Thoracic aorta (tissue), 2 donors: ENCODE measurements around the gene RABGGTB. TPM values are rescaled to one million over a fixed set of nuclear protein-coding genes. Genes with fewer than 3 reads are reported as not detected.

Experiments used
- ATAC-seq: fragments of 150-250 bp; one replicate; pipeline ENCODE4 v1.8.0; 2017; ENCODE audit warnings: low read depth; ENCODE audit not compliant: insufficient number of reproducible peaks, low FRiP score
- DNase-seq: peaks from one replicate; pipeline ENCODE4 v3.0.0-alpha.2; 2020; ENCODE audit warnings: low spot score
- H3K27ac ChIP-seq, 2 donors: fragments of 200-600 bp; sonication (generic); 1 replicate in 1 of 2; 2 replicates in 1 of 2; pipeline ENCODE4 v1.5.1; 2016; ENCODE audit warnings: mild to moderate bottlenecking in 2 of 2, moderate library complexity in 2 of 2
- H3K27me3 ChIP-seq: fragments of 200-600 bp; sonication (generic); replicated peaks from 2 replicates; pipeline ENCODE4 v1.6.0; 2016; ENCODE audit warnings: mild to moderate bottlenecking; ENCODE audit not compliant: insufficient read depth
- H3K36me3 ChIP-seq: fragments of 200-600 bp; sonication (generic); one replicate; pipeline ENCODE4 v1.5.1; 2016
- H3K4me1 ChIP-seq, 2 donors: fragments of 200-600 bp; sonication (generic); 1 replicate in 1 of 2; 2 replicates in 1 of 2; pipeline versions ENCODE4 v1.5.1 to v1.6.0; 2016; ENCODE audit warnings: low read depth in 2 of 2, mild to moderate bottlenecking in 1 of 2; ENCODE audit not compliant: control insufficient read depth in 1 of 2
- H3K4me3 ChIP-seq: fragments of 200-600 bp; sonication (generic); 2 replicates; pipeline ENCODE4 v1.5.1; 2016; ENCODE audit warnings: mild to moderate bottlenecking
- H3K9me3 ChIP-seq: fragments of 200-600 bp; sonication (generic); 2 replicates; pipeline ENCODE4 v1.5.1; 2016
- CTCF ChIP-seq: fragments of 200-600 bp; sonication (generic); IDR thresholded peaks from one replicate; pipeline ENCODE4 v1.5.1; 2019; ENCODE audit warnings: antibody characterized with exemption
- total RNA-seq, 2 donors: library from RNA; depleted of rRNA; stranded (reverse); fragments of >200 nt; gene quantifications; one replicate each; pipeline versions ENCODE4 v1.1.0 to v1.2.3, GENCODE V29; 2016

The RABGGTB gene
- total RNA-seq, 2 donors from 2014 or later, result 47.9 to 88.3 TPM

DNA sequence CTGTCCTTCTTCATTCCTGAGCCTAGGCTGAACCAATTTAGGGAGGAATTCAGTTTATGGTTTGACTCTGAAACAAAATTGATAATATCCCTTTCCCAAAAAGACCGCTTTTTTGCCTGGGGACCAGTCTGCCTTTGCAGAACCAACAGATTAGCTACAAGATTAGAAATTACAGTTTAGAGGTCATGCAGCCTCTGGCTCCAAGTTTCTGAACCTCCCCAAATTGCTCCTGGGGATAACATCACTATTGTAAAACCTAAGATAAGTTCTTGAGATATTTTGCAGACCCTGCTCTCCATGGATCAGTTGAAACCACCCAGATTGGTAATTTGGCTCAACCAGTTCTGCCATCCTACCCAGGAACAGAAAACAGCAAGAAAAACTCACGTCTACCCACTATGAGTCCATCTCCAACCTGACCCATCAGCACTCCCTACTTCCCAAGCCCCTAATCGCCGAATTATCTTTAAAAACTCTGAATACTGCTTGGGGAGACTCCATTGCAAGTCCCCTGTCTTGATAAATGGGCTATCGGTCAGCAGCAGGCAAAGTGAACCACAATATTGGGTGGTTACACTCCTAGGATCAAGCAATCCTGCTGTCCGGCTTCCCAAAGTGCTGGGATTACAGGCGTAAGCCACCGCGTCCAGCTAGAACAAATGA lies 605 bp upstream of the RABGGTB start:
- no peaks in the 10 kb centered on the region for H3K9me3 ChIP-seq
- peak overlapping the region; percentile 89 for H3K4me3 ChIP-seq
- H3K36me3 ChIP-seq, result peaks cover 7% of the 10 kb centered on the region
- no peaks in the 10 kb centered on the region for H3K27me3 ChIP-seq
- DNase-seq, result no peak
- H3K4me1 ChIP-seq, result peaks cover 30 to 42% of the 10 kb centered on the region in 2 donors
- peak overlapping the region; percentile 74 to 91 for H3K27ac ChIP-seq
- TF ChIP-seq CTCF, result no peak
- peak; percentile 22 for ATAC-seq

- DNase-seq (no peak), ATAC-seq (no peak)
- Histone ChIP-seq H3K9me3 (no peaks in the 10 kb centered on the region), H3K4me3 (peak overlapping the region; percentile 89), H3K27ac (peak overlapping the region; percentile 74 to 91), H3K27me3 (no peaks in the 10 kb centered on the region), H3K4me1 (peaks cover 37 to 49% of the 10 kb centered on the region in 2 donors), H3K36me3 (peaks cover 20% of the 10 kb centered on the region)
- no peak for TF ChIP-seq CTCF
Observed at GRCh38 chr1:75786901-75787493, 941 bp downstream of the RABGGTB start.

- Histone ChIP-seq H3K36me3 (peaks cover 25% of the 10 kb centered on the region), H3K4me3 (peak overlapping the region; percentile 89), H3K9me3 (no peaks in the 10 kb centered on the region), H3K27me3 (no peaks in the 10 kb centered on the region), H3K4me1 (peaks cover 37 to 49% of the 10 kb centered on the region in 2 donors), H3K27ac (no peak overlapping the region)
- ATAC-seq (no peak), DNase-seq (no peak)
- TF ChIP-seq CTCF, result no peak
Observed at GRCh38 chr1:75787524-75787923, 1.5 kb downstream of the RABGGTB start.

DNA sequence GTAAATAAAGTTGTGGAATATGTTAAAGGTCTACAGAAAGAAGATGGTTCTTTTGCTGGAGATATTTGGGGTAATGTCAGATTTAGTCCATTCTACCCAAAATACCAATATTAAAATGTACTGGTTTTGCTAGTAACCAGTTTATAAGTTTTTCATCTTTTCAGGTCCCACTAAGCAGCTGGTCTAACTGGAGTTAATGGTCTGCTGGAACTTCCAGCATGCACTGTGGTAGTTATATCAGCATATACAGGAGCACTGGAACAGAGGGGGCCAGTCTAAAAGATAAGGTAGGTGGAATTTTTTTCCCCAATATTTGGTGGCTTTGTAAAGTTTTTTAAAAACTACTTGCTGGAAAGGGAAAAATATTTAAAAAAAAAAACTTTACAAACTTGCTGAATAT lies 3.9 kb downstream of the RABGGTB start:
- no peak for ATAC-seq
- DNase-seq, result no peak
- Histone ChIP-seq H3K4me1 (peaks cover 37 to 48% of the 10 kb centered on the region in 2 donors), H3K9me3 (no peaks in the 10 kb centered on the region), H3K4me3 (no peak overlapping the region), H3K27ac (no peak overlapping the region), H3K36me3 (peaks cover 37% of the 10 kb centered on the region), H3K27me3 (no peaks in the 10 kb centered on the region)
- no peak for TF ChIP-seq CTCF

- no peak for TF ChIP-seq CTCF
- Histone ChIP-seq H3K36me3 (peaks cover 47% of the 10 kb centered on the region), H3K27me3 (no peaks in the 10 kb centered on the region), H3K4me3 (no peak overlapping the region), H3K27ac (no peak overlapping the region), H3K4me1 (peaks cover 37 to 42% of the 10 kb centered on the region in 2 donors), H3K9me3 (no peaks in the 10 kb centered on the region)
- no peak for DNase-seq
- ATAC-seq, result no peak
Observed at GRCh38 chr1:75791022-75791421, 5.0 kb downstream of the RABGGTB start.
